Measurements from ENCODE around the gene SLC6A6. TPM values are rescaled to one million over a fixed set of nuclear protein-coding genes. Genes with fewer than 3 reads are reported as not detected.

Gene SLC6A6
- total RNA-seq = 9.7 and 15.8 TPM in 2 replicates

DNA sequence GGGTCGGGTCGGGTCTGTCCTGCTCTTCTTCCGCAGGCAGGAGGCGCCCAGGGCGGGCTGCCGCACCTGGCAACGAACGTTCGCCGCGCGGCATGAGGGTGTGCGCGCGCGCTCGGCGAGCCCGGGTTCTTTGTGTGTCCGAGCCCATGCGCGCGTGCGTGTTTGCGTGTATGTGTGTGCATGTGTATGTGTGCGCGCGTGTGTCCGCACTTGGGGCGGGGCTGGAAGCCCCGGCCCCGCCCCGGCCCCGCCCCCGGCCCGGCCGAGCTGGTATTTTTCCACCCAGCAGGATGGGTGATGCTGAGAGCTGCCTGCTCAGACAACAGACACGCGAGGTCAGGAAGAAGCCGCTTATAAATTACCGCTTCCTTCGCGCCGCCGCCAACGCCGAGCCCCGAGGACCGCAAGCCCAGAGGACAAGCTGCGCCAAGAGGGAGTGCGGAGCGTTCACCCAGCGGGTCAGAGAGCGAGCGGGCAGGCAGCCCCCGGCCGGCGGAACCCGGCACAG lies at the start of gene SLC6A6:
Gene SLC6A6, plus strand, starts transcription at position 303 of the 508 bp plus-strand sequence. CDS start 41,029 bp downstream, outside the sequence.

Other genes starting within 250 kb of the SLC6A6 start
- 36.5 and 37.4 TPM in 2 replicates for gene XPC, start 224.0 kb upstream of the SLC6A6 start, total RNA-seq
- 12.7 and 15.0 TPM in 2 replicates for gene LSM3, start 223.8 kb upstream of the SLC6A6 start, total RNA-seq
- not detected in 2 replicates for gene GRIP2, start 137.7 kb downstream of the SLC6A6 start, total RNA-seq
- 5.8 and 7.8 TPM in 2 replicates for gene CCDC174, start 249.2 kb downstream of the SLC6A6 start, total RNA-seq